ENCODE measurements around the gene ITGA8.
"Not testable (repeated sequence)": the region's sequence is repeated elsewhere in the genome, so short reads cannot be mapped to it uniquely, and the experiment has no call there.

- not testable (repeated sequence) for TF ChIP-seq CTCF (IDR thresholded peaks at IDR 0.05); EZH2 (IDR thresholded peaks at IDR 0.05; ENCODE audit: borderline replicate concordance, insufficient read depth, low read depth, low read length, poor library complexity, severe bottlenecking)
These were observed 162.6 kb downstream of the ITGA8 start for GRCh38 chr10:15557168-15557567.
